GM23338 (cell line): ENCODE results near the gene LPP. TPM values are rescaled to one million over a fixed set of nuclear protein-coding genes. Genes with fewer than 3 reads are reported as not detected.

Experiments
- ATAC-seq: fragments of 200-7000 bp; cut with Tn5 transposase; 3 replicates; pipeline ENCODE4 v1.9.1; 2020
- DNase-seq: peaks from one replicate; pipeline ENCODE4 v3.0.0-alpha.2; 2015; ENCODE audit warnings: low spot score
- H2AFZ ChIP-seq: fragments of 200-600 bp; sonication (generic); 2 replicates; pipeline ENCODE4 v1.8.0; 2016; ENCODE audit warnings: antibody characterized with exemption, mild to moderate bottlenecking, moderate library complexity
- H3F3A ChIP-seq: fragments of 200-600 bp; sonication (generic); replicated peaks from 2 replicates; pipeline ENCODE4 v1.8.0; 2017; ENCODE audit warnings: antibody characterized with exemption, mixed run types, low read depth
- H3K27ac ChIP-seq: fragments of 200-600 bp; sonication (generic); 2 replicates; pipeline ENCODE4 v1.6.1; 2016; ENCODE audit warnings: low read depth
- H3K27me3 ChIP-seq: fragments of 200-600 bp; sonication (generic); 2 replicates; pipeline ENCODE4 v1.8.0; 2016; ENCODE audit warnings: mild to moderate bottlenecking, mixed run types, moderate library complexity; ENCODE audit not compliant: insufficient read depth
- H3K36me3 ChIP-seq: fragments of 200-600 bp; sonication (generic); 2 replicates; pipeline ENCODE4 v1.8.0; 2016; ENCODE audit warnings: mild to moderate bottlenecking; ENCODE audit not compliant: insufficient read depth
- H3K4me1 ChIP-seq: fragments of 200-600 bp; sonication (generic); 2 replicates; pipeline ENCODE4 v1.8.0; 2016; ENCODE audit warnings: mild to moderate bottlenecking, moderate library complexity; ENCODE audit not compliant: insufficient read depth
- H3K4me2 ChIP-seq: fragments of 200-600 bp; sonication (generic); 2 replicates; pipeline ENCODE4 v1.7.1; 2017; ENCODE audit warnings: mixed run types
- H3K4me3 ChIP-seq: fragments of 200-600 bp; sonication (generic); 2 replicates; pipeline ENCODE4 v1.6.1; 2016; ENCODE audit warnings: mixed run types
- H3K79me2 ChIP-seq: fragments of 200-600 bp; sonication (generic); replicated peaks from 2 replicates; pipeline ENCODE4 v1.8.0; 2017; ENCODE audit warnings: mild to moderate bottlenecking; ENCODE audit not compliant: insufficient read depth
- H3K9me2 ChIP-seq: fragments of 200-600 bp; sonication (generic); 2 replicates; pipeline ENCODE4 v1.8.0; 2017; ENCODE audit not compliant: insufficient read depth
- H4K20me1 ChIP-seq: fragments of 200-600 bp; sonication (generic); replicated peaks from 2 replicates; pipeline ENCODE4 v1.8.0; 2017; ENCODE audit warnings: mild to moderate bottlenecking; ENCODE audit not compliant: insufficient read depth
- H3K27ac Mint-ChIP-seq: 2 replicates; pipeline ENCODE4 v1.8.0; 2020; ENCODE audit warnings: inconsistent platforms, mild to moderate bottlenecking, moderate library complexity, mixed read lengths
- H3K27me3 Mint-ChIP-seq: 3 replicates; pipeline ENCODE4 v1.8.0; 2022; ENCODE audit warnings: low read depth, mild to moderate bottlenecking, moderate library complexity, mixed read lengths, inconsistent platforms; ENCODE audit not compliant: insufficient read depth, poor library complexity
- H3K36me3 Mint-ChIP-seq: 3 replicates; pipeline ENCODE4 v1.8.0; 2021; ENCODE audit warnings: low read depth, mild to moderate bottlenecking, inconsistent platforms, moderate library complexity, mixed read lengths
- H3K4me1 Mint-ChIP-seq: 3 replicates; pipeline ENCODE4 v1.8.0; 2020; ENCODE audit warnings: mild to moderate bottlenecking, inconsistent platforms, mixed read lengths
- H3K4me3 Mint-ChIP-seq: 3 replicates; pipeline ENCODE4 v1.8.0; 2021; ENCODE audit warnings: moderate library complexity, mild to moderate bottlenecking, inconsistent platforms, mixed read lengths
- H3K9me3 Mint-ChIP-seq: 3 replicates; pipeline ENCODE4 v1.8.0; 2020; ENCODE audit warnings: moderate library complexity, mild to moderate bottlenecking, inconsistent platforms, mixed read lengths
- CREB1 ChIP-seq: fragments of 250-450 bp; sonication (Bioruptor Pico); IDR thresholded peaks from 2 replicates; pipeline ENCODE4 v1.5.0; 2020; ENCODE audit warnings: low read depth, mild to moderate bottlenecking, moderate library complexity
- CTCF ChIP-seq, 2 experiments: fragments of 200-600 bp in 1 of 2; sonication (generic) in 1 of 2; conservative IDR thresholded peaks; 2 replicates each; pipeline versions ENCODE4 v1.5.1 to v1.6.1; 2016 to 2017; ENCODE audit warnings: antibody characterized with exemption in 2 of 2, low read depth in 2 of 2, mild to moderate bottlenecking in 2 of 2, moderate library complexity in 1 of 2
- ETS1 ChIP-seq: IDR thresholded peaks from 2 replicates; pipeline ENCODE4 v1.6.1; 2016; ENCODE audit warnings: antibody characterized with exemption
- JUNB ChIP-seq: IDR thresholded peaks from one replicate; pipeline ENCODE4 v1.6.1; 2016; ENCODE audit warnings: antibody characterized with exemption; ENCODE audit not compliant: unreplicated experiment
- NANOG ChIP-seq: IDR thresholded peaks from 2 replicates; pipeline ENCODE4 v1.6.1; 2016; ENCODE audit warnings: antibody characterized with exemption, borderline replicate concordance
- POLR2AphosphoS5 ChIP-seq: IDR thresholded peaks from 2 replicates; pipeline ENCODE4 v1.6.1; 2016; ENCODE audit warnings: antibody characterized with exemption, low read depth
- STAT1 ChIP-seq: IDR thresholded peaks from one replicate; pipeline ENCODE4 v1.6.1; 2016; ENCODE audit warnings: antibody characterized with exemption; ENCODE audit not compliant: unreplicated experiment
- ZNF114 ChIP-seq: fragments of 250-450 bp; sonication (Bioruptor Pico); IDR thresholded peaks from 2 replicates; pipeline ENCODE4 v1.5.0; 2020; ENCODE audit warnings: mild to moderate bottlenecking, moderate library complexity
- ZNF331 ChIP-seq: fragments of 250-450 bp; sonication (Bioruptor Pico); IDR thresholded peaks from 2 replicates; pipeline ENCODE4 v1.5.0; 2020; ENCODE audit warnings: low read depth, mild to moderate bottlenecking, moderate library complexity
- polyA plus RNA-seq: library from polyadenylated mRNA; unstranded; fragments of >200 nt; fragmentation: Nextera tagmentation; extraction: Ambion mirVana; gene quantifications from 2 replicates; pipeline ENCODE4 v1.2.1, GENCODE V29; 2016
- total RNA-seq: library from RNA; depleted of rRNA; stranded (reverse); fragments of >200 nt; shearing (Covaris generic); gene quantifications from 2 replicates; pipeline ENCODE4 v1.2.3, GENCODE V29; 2014
- TF ChIP-seq, protein P1 (sequence below): fragments of 250-450 bp; sonication (Bioruptor Pico); IDR thresholded peaks from 2 replicates; pipeline ENCODE4 v1.5.0; 2020; ENCODE audit warnings: mild to moderate bottlenecking, moderate library complexity

Gene LPP
- total and polyA plus RNA-seq, 2 experiments from 2014 or later: 23.0 to 35.2 TPM

DNA sequence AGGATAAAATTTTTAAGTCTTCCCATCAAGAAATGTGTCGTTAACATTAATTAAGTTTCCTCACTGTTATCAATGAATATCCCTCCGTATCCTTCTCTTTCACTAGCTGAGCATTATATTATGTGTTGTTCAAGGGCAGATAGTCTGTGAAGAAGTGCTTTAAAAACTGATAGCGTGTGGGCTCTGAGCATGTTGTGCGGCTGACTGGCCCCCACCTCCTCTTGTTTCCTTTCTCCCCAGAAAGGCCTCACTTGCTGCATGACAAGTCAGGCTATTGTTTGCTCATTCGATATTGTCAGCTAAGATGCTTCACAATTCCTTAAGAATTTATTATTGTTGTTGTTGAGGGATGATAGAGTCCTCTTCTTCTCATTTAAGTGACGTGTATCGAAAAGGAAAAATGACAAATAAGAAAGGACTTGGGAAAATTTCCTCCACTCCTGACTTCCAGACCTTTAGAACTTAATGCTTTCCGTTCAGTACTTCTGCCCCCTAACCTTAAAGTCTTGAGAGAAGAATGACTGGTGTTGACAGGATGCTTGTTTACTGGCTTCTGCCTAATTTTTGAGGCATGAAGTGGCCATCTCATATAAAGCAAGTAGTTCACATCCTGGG is 298.3 kb downstream of the LPP start (continued):
- TF ChIP-seq CTCF (conservative IDR thresholded peaks at IDR 0.05; ENCODE audit: low read depth in 2 of 2) (no peak), POLR2AphosphoS5 (no peak), ZNF114 (CRISPR knock-in tag) (no peak), CREB1 (no peak), STAT1 (no peak), NANOG (no peak)

GRCh38 chr3:188453431-188454384 is 299.8 kb downstream of the LPP start:
- Histone ChIP-seq H3K4me3 (no peak overlapping the region), H3K36me3 (no peaks in the 10 kb centered on the region), H3F3A (no peaks in the 10 kb centered on the region), H3K9me2 (peaks cover 5% of the 10 kb centered on the region; the same call in 1 of the 2 replicates), H3K27me3 (no peaks in the 10 kb centered on the region), H4K20me1 (peaks cover 6% of the 10 kb centered on the region; the same call in 1 of the 2 replicates), H3K27ac (no peak overlapping the region), H2AFZ (no peak overlapping the region), H3K4me1 (no peaks in the 10 kb centered on the region), H3K4me2 (no peak overlapping the region), H3K79me2 (no peaks in the 10 kb centered on the region)
- no peaks in the 10 kb centered on the region for H3K9me3 Mint-ChIP-seq
- H3K27ac Mint-ChIP-seq: no peak overlapping the region
- peaks cover 6% of the 10 kb centered on the region; the same call in 1 of the 3 replicates for H3K4me1 Mint-ChIP-seq
- H3K36me3 Mint-ChIP-seq: no peaks in the 10 kb centered on the region
- H3K4me3 Mint-ChIP-seq: no peak overlapping the region
- ATAC-seq (no peak), DNase-seq (no peak)
- TF ChIP-seq ZNF114 (CRISPR knock-in tag) (no peak), ZNF331 (CRISPR knock-in tag) (no peak), JUNB (no peak), CREB1 (no peak), ETS1 (no peak), STAT1 (no peak)
- TF ChIP-seq, protein P1, sequence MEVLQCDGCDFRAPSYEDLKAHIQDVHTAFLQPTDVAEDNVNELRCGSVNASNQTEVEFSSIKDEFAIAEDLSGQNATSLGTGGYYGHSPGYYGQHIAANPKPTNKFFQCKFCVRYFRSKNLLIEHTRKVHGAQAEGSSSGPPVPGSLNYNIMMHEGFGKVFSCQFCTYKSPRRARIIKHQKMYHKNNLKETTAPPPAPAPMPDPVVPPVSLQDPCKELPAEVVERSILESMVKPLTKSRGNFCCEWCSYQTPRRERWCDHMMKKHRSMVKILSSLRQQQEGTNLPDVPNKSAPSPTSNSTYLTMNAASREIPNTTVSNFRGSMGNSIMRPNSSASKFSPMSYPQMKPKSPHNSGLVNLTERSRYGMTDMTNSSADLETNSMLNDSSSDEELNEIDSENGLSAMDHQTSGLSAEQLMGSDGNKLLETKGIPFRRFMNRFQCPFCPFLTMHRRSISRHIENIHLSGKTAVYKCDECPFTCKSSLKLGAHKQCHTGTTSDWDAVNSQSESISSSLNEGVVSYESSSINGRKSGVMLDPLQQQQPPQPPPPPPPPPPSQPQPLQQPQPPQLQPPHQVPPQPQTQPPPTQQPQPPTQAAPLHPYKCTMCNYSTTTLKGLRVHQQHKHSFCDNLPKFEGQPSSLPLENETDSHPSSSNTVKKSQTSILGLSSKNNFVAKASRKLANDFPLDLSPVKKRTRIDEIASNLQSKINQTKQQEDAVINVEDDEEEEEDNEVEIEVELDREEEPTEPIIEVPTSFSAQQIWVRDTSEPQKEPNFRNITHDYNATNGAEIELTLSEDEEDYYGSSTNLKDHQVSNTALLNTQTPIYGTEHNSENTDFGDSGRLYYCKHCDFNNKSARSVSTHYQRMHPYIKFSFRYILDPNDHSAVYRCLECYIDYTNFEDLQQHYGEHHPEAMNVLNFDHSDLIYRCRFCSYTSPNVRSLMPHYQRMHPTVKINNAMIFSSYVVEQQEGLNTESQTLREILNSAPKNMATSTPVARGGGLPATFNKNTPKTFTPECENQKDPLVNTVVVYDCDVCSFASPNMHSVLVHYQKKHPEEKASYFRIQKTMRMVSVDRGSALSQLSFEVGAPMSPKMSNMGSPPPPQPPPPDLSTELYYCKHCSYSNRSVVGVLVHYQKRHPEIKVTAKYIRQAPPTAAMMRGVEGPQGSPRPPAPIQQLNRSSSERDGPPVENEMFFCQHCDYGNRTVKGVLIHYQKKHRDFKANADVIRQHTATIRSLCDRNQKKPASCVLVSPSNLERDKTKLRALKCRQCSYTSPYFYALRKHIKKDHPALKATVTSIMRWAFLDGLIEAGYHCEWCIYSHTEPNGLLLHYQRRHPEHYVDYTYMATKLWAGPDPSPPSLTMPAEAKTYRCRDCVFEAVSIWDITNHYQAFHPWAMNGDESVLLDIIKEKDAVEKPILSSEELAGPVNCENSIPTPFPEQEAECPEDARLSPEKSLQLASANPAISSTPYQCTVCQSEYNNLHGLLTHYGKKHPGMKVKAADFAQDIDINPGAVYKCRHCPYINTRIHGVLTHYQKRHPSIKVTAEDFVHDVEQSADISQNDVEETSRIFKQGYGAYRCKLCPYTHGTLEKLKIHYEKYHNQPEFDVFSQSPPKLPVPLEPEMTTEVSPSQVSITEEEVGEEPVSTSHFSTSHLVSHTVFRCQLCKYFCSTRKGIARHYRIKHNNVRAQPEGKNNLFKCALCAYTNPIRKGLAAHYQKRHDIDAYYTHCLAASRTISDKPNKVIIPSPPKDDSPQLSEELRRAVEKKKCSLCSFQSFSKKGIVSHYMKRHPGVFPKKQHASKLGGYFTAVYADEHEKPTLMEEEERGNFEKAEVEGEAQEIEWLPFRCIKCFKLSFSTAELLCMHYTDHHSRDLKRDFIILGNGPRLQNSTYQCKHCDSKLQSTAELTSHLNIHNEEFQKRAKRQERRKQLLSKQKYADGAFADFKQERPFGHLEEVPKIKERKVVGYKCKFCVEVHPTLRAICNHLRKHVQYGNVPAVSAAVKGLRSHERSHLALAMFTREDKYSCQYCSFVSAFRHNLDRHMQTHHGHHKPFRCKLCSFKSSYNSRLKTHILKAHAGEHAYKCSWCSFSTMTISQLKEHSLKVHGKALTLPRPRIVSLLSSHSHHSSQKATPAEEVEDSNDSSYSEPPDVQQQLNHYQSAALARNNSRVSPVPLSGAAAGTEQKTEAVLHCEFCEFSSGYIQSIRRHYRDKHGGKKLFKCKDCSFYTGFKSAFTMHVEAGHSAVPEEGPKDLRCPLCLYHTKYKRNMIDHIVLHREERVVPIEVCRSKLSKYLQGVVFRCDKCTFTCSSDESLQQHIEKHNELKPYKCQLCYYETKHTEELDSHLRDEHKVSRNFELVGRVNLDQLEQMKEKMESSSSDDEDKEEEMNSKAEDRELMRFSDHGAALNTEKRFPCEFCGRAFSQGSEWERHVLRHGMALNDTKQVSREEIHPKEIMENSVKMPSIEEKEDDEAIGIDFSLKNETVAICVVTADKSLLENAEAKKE (CRISPR knock-in tag): no peak
- H3K27me3 Mint-ChIP-seq: no peaks in the 10 kb centered on the region
